ENCODE results near the gene KRT73. TPM values are rescaled to one million over a fixed set of nuclear protein-coding genes. Genes with fewer than 3 reads are reported as not detected.

Gene KRT73
- total RNA-seq, 1 donor from 2014 or later, result not detected

- Mint-ChIP-seq H3K36me3 (ENCODE audit: low read depth) (no peaks in the 10 kb centered on the region), H3K4me1 (ENCODE audit: low read depth) (no peaks in the 10 kb centered on the region), H3K27me3 (ENCODE audit: low read depth) (peaks cover 60% of the 10 kb centered on the region), H3K4me3 (ENCODE audit: unreplicated experiment) (no peak overlapping the region), H3K27ac (ENCODE audit: unreplicated experiment) (no peak overlapping the region), H3K9me3 (ENCODE audit: low read depth) (no peaks in the 10 kb centered on the region)
- TF ChIP-seq, protein P1, sequence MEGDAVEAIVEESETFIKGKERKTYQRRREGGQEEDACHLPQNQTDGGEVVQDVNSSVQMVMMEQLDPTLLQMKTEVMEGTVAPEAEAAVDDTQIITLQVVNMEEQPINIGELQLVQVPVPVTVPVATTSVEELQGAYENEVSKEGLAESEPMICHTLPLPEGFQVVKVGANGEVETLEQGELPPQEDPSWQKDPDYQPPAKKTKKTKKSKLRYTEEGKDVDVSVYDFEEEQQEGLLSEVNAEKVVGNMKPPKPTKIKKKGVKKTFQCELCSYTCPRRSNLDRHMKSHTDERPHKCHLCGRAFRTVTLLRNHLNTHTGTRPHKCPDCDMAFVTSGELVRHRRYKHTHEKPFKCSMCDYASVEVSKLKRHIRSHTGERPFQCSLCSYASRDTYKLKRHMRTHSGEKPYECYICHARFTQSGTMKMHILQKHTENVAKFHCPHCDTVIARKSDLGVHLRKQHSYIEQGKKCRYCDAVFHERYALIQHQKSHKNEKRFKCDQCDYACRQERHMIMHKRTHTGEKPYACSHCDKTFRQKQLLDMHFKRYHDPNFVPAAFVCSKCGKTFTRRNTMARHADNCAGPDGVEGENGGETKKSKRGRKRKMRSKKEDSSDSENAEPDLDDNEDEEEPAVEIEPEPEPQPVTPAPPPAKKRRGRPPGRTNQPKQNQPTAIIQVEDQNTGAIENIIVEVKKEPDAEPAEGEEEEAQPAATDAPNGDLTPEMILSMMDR (IDR thresholded peaks at IDR 0.05), result no peak
- no peak for DNase-seq (ENCODE audit: low spot score)
Observed at GRCh38 chr12:52647601-52648000, 29.2 kb upstream of the KRT73 start.

DNA sequence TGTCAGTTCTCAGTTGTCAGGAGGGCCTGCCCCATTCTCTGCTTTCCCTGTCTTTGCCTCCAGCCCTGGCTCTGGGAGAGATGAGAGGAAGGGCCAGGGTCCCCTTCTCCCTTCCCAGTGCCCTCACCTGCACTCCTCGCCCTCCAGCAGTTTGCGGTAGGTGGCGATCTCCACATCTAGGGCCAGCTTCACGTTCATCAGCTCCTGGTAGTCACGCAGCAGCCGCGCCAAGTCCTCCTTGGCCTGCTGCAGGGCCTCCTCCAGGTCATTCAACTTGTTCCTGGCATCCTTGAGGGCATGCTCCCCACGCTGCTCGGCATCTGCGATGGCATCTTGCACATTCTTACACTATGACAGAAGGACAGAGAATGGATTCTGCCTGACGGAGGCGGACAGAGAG is 28.3 kb upstream of the KRT73 start:
- Mint-ChIP-seq H3K27ac (ENCODE audit: unreplicated experiment) (no peak overlapping the region), H3K4me3 (ENCODE audit: unreplicated experiment) (no peak overlapping the region), H3K36me3 (ENCODE audit: low read depth) (no peaks in the 10 kb centered on the region), H3K9me3 (ENCODE audit: low read depth) (no peaks in the 10 kb centered on the region), H3K27me3 (ENCODE audit: low read depth) (peaks cover 64% of the 10 kb centered on the region), H3K4me1 (ENCODE audit: low read depth) (no peaks in the 10 kb centered on the region)
- no peak for DNase-seq (ENCODE audit: low spot score)
- TF ChIP-seq, protein P1 (IDR thresholded peaks at IDR 0.05), result no peak

- Mint-ChIP-seq H3K4me1 (ENCODE audit: low read depth) (no peaks in the 10 kb centered on the region), H3K9me3 (ENCODE audit: low read depth) (no peaks in the 10 kb centered on the region), H3K36me3 (ENCODE audit: low read depth) (no peaks in the 10 kb centered on the region), H3K27me3 (ENCODE audit: low read depth) (peaks cover 70% of the 10 kb centered on the region), H3K4me3 (ENCODE audit: unreplicated experiment) (no peak overlapping the region), H3K27ac (ENCODE audit: unreplicated experiment) (no peak overlapping the region)
- DNase-seq (ENCODE audit: low spot score), result no peak
- TF ChIP-seq, protein P1 (IDR thresholded peaks at IDR 0.05), result no peak
Observed at GRCh38 chr12:52645982-52646381, 27.6 kb upstream of the KRT73 start.

GRCh38 chr12:52645120-52645761 is 26.9 kb upstream of the KRT73 start:
- H3K4me3 Mint-ChIP-seq (ENCODE audit: unreplicated experiment), result no peak overlapping the region
- H3K27me3 Mint-ChIP-seq (ENCODE audit: low read depth), result peaks cover 70% of the 10 kb centered on the region
- no peak for DNase-seq (ENCODE audit: low spot score)
- TF ChIP-seq, protein P1 (IDR thresholded peaks at IDR 0.05), result no peak
- no peaks in the 10 kb centered on the region for H3K9me3 Mint-ChIP-seq (ENCODE audit: low read depth)
- no peak overlapping the region for H3K27ac Mint-ChIP-seq (ENCODE audit: unreplicated experiment)
- H3K4me1 Mint-ChIP-seq (ENCODE audit: low read depth), result no peaks in the 10 kb centered on the region
- H3K36me3 Mint-ChIP-seq (ENCODE audit: low read depth), result no peaks in the 10 kb centered on the region

DNA sequence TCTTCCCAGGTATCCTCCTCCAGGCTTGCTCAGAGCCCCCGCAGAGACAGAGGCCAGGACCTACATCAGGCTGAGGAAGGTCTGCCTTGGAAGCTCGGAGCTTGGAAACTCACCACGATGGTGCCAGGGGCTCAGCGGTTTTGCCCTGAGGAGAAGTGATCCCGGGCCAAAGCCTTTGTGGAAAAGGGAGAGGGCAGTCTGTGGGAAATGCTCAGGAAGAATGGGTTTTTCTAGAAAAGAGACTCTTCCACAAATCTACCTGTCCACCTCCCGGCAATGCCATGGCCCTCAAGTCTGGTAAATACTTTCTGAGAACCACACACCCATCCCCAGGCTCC is 25.7 kb upstream of the KRT73 start:
- Mint-ChIP-seq H3K4me3 (ENCODE audit: unreplicated experiment) (no peak overlapping the region), H3K27me3 (ENCODE audit: low read depth) (peaks cover 63% of the 10 kb centered on the region)

More for the DNA sequence above, 25.7 kb upstream of the KRT73 start:
- no peak overlapping the region for H3K27ac Mint-ChIP-seq (ENCODE audit: unreplicated experiment)
- H3K9me3 Mint-ChIP-seq (ENCODE audit: low read depth), result no peaks in the 10 kb centered on the region
- no peaks in the 10 kb centered on the region for H3K36me3 Mint-ChIP-seq (ENCODE audit: low read depth)
- H3K4me1 Mint-ChIP-seq (ENCODE audit: low read depth), result no peaks in the 10 kb centered on the region
- TF ChIP-seq, protein P1 (IDR thresholded peaks at IDR 0.05), result no peak
- DNase-seq (ENCODE audit: low spot score), result no peak
